ENCODE measurements around the gene FRAS1. TPM values are rescaled to one million over a fixed set of nuclear protein-coding genes. Genes with fewer than 3 reads are reported as not detected.
"Not testable (repeated sequence)": the region's sequence is repeated elsewhere in the genome, so short reads cannot be mapped to it uniquely, and the experiment has no call there.

FRAS1 gene
- total and polyA plus RNA-seq, 11 donors: 0.57 to 13.4 (median 3.2) TPM

DNA sequence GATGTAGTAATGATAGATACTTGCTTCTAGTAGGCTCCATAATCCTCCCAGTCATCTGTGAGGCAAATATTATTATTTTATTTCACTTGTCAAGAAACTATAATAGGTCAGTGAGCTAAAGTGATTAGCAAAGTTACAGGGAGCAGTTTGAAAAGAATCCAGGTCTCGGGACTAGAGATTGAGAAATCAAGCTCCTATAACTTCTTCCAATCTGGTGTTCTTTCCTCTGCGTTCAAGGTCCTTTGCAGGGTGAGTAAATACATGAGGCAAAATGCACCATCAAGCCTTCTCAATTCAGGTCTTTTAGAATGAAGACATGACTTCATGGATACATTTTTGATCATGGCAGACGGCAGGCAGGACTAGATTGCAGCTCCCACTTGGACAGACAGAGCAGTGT, 150.4 kb downstream of the FRAS1 start:
- DNase-seq: no peak
- no peak overlapping the region for H3K4me3 ChIP-seq
- whole genome bisulfite sequencing, 4 donors: 87 to 95% (median 93%) methylated on average over 3 of the region's 3 CpGs
- no peaks in the 10 kb centered on the region for H3K27me3 ChIP-seq
- TF ChIP-seq POLR2A (IDR thresholded peaks at IDR 0.05) (no peak), CTCF (IDR thresholded peaks at IDR 0.05) (no peak)
- H3K27ac ChIP-seq: no peak overlapping the region
- no peaks in the 10 kb centered on the region for H3K9me3 ChIP-seq
- ATAC-seq: no peak
- intact Hi-C loops (cut with DNase I): no loop called here
- H3K36me3 ChIP-seq: no peaks in the 10 kb centered on the region
- no peaks in the 10 kb centered on the region for H3K4me1 ChIP-seq

DNA sequence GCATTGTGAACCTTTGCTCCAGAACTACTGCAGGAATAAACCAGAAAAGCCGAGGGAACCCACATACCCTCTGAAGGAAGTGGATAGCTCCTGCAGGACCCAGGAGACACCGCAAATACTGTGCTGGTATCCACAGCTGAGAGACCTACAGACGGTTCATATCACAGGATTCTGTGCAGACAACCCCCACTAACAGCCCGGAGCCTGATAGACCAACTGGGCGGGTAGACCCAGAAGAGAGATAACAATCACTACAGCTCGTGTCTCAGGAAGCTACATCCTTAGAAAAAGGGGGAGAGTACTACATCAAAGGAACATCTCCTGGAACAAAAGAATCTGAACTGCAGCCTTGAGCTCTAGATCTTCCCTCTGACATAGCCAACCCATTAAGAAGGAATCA, 150.8 kb downstream of the FRAS1 start:
- H3K27me3 ChIP-seq: no peaks in the 10 kb centered on the region
- intact Hi-C loops (cut with DNase I): no loop called here
- WGBS, 4 donors: 56 to 70% (median 60%) methylated on average over 6 of the region's 6 CpGs
- H3K27ac ChIP-seq: no peak overlapping the region
- DNase-seq (no peak), ATAC-seq (no peak)
- TF ChIP-seq CTCF (IDR thresholded peaks at IDR 0.05) (no peak), POLR2A (IDR thresholded peaks at IDR 0.05) (no peak)
- no peaks in the 10 kb centered on the region for H3K4me1 ChIP-seq
- H3K4me3 ChIP-seq: no peak overlapping the region
- no peaks in the 10 kb centered on the region for H3K36me3 ChIP-seq
- H3K9me3 ChIP-seq: no peaks in the 10 kb centered on the region

- H3K9me3 ChIP-seq; intact Hi-C loops (cut with DNase I); H3K36me3 ChIP-seq; DNase-seq; H3K4me3 ChIP-seq; ATAC-seq; H3K27me3 ChIP-seq; H3K4me1 ChIP-seq; H3K27ac ChIP-seq: not testable (repeated sequence)
- WGBS, 4 donors: 94 to 96% (median 94%) methylated on average over 4 of the region's 4 CpGs
These were observed 151.8 kb downstream of the FRAS1 start for GRCh38 chr4:78208896-78209295.

- no peak for ATAC-seq
- Histone ChIP-seq H3K9me3 (no peaks in the 10 kb centered on the region), H3K4me3 (no peak overlapping the region), H3K27me3 (no peaks in the 10 kb centered on the region), H3K27ac (no peak overlapping the region), H3K4me1 (no peaks in the 10 kb centered on the region), H3K36me3 (no peaks in the 10 kb centered on the region)
- WGBS, 4 donors: 92 to 95% (median 94%) methylated on average over 6 of the region's 6 CpGs
- intact Hi-C loops (cut with DNase I): no loop called here
- DNase-seq: no peak
- TF ChIP-seq CTCF (IDR thresholded peaks at IDR 0.05) (no peak), POLR2A (IDR thresholded peaks at IDR 0.05) (no peak)
These were observed 153.7 kb downstream of the FRAS1 start for GRCh38 chr4:78210694-78211410.

- ATAC-seq: no peak
- H3K4me1 ChIP-seq: no peaks in the 10 kb centered on the region
- no peak overlapping the region for H3K4me3 ChIP-seq
- H3K27me3 ChIP-seq: no peaks in the 10 kb centered on the region
- intact Hi-C loops (cut with DNase I): no loop called here
- TF ChIP-seq POLR2A (IDR thresholded peaks at IDR 0.05) (no peak), CTCF (IDR thresholded peaks at IDR 0.05) (no peak)
- no peaks in the 10 kb centered on the region for H3K9me3 ChIP-seq
- DNase-seq: no peak
- no peaks in the 10 kb centered on the region for H3K36me3 ChIP-seq
- WGBS, 4 donors: 28 to 47% (median 42%) methylated on average over 3 of the region's 3 CpGs
- no peak overlapping the region for H3K27ac ChIP-seq
These were observed 156.1 kb downstream of the FRAS1 start for GRCh38 chr4:78213218-78213617.

Measured in heart left ventricle (tissue), 16 donors.